Activated T-helper 17 cell treated with anti-CD3 and anti-CD28 coated beads, Interleukin-2, amount 50 U/mL, for 72 hours (primary cell): ENCODE results near the gene SKI. TPM values are rescaled to one million over a fixed set of nuclear protein-coding genes. Genes with fewer than 3 reads are reported as not detected.

Experiments used
- ATAC-seq: fragments of 150-1000 bp; cut with Tn5 transposase; replicated peaks from 2 replicates; pipeline ENCODE4 v1.10.0; 2021; ENCODE audit warnings: mild to moderate bottlenecking, moderate library complexity
- H3K27ac Mint-ChIP-seq: one replicate; pipeline ENCODE4 v1.8.0; 2022; ENCODE audit warnings: mixed read lengths
- H3K27me3 Mint-ChIP-seq: one replicate; pipeline ENCODE4 v1.8.0; 2022; ENCODE audit warnings: mixed read lengths
- H3K36me3 Mint-ChIP-seq: one replicate; pipeline ENCODE4 v1.8.0; 2022; ENCODE audit warnings: low read depth, mild to moderate bottlenecking, mixed read lengths
- H3K4me1 Mint-ChIP-seq: one replicate; pipeline ENCODE4 v1.8.0; 2022; ENCODE audit warnings: mixed read lengths
- H3K4me3 Mint-ChIP-seq: one replicate; pipeline ENCODE4 v1.8.0; 2022; ENCODE audit warnings: mild to moderate bottlenecking, mixed read lengths
- H3K9me3 Mint-ChIP-seq: one replicate; pipeline ENCODE4 v1.8.0; 2022; ENCODE audit warnings: mixed read lengths
- total RNA-seq, 2 donors: library from RNA; stranded (reverse); gene quantifications; one replicate each; pipeline ENCODE4 v1.2.3, GENCODE V29; 2022

Gene SKI
- total RNA-seq, 2 donors from 2014 or later = 39.5 to 52.1 TPM

DNA sequence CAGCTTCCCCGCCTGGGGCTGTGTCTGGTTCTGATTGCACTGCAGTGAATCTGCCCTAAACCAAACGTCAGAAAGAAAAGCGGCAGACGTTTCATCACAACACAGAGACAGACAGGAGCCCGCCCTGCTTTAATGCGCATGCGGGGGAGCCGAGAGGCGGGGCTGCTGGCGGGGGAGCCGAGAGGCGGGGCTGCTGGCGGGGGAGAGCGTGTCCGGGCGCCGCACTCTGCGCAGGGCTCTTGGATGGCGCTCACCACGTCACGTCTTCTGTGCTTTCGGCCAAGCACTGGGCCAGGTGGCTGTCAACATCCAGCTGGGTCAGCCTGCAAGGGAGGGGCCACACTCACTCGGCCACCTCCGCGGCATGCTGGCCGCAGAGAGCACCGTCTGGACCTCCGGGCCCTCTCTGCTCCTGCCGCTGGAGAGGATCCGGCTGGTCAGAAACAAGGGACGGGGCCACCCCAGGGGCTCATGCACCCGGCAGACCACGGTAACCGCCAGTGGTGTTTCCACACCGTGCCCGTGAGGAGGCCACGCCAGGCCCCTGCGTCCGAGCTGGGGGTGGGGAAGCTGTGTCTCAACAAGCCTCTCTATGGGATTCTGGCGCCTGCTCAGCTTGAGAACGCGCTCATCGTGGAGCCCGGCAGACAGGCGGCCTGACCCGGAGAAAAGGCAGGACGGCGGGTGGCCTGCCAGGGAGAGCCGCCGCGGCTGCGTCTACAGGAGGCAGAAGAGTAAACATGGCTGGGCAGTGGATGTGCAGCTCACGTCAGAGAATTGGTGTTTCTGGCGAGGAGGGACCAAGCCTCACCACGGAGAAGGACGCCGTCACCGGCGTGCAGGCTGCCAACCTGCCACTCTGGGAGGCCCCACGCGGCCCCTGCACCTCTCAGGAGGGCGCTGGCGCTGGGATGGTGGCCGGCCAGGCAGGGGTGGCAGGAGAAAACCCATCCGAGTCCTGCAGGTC is 38.4 kb upstream of the SKI start:
- ATAC-seq = peak; percentile 97
- Mint-ChIP-seq H3K27me3 (no peaks in the 10 kb centered on the region), H3K4me3 (peak overlapping the region; percentile 73), H3K4me1 (no peaks in the 10 kb centered on the region), H3K36me3 (peaks cover 10% of the 10 kb centered on the region), H3K27ac (peak overlapping the region; percentile 62), H3K9me3 (no peaks in the 10 kb centered on the region)

DNA sequence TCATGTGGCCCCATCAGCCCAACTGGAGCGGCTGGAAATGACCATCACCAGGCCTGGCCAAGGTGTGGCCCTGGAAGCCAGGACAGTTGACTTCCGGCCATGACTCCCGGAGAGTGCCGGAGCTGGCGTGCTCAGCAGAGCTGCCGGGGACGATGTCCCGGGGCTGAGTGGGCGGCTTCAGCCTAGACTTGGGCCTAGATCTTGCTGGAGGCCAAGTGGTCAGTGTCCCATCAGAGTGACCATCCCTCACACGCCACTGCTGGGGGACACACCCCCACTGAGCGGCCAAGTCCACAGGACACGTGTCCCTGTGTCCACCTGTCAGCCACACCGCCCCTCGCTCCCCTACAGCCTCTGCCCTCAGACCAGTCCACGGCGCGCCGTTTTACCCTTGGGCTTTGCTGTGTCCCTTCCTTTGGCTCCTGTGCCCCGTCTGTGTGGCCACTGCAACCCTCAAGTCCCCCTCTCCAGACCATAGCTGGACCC is 37.6 kb upstream of the SKI start:
- ATAC-seq = no peak
- Mint-ChIP-seq H3K27me3 (no peaks in the 10 kb centered on the region), H3K9me3 (no peaks in the 10 kb centered on the region), H3K4me1 (no peaks in the 10 kb centered on the region), H3K36me3 (peaks cover 6% of the 10 kb centered on the region), H3K27ac (no peak overlapping the region), H3K4me3 (peak overlapping the region; percentile 73)

DNA sequence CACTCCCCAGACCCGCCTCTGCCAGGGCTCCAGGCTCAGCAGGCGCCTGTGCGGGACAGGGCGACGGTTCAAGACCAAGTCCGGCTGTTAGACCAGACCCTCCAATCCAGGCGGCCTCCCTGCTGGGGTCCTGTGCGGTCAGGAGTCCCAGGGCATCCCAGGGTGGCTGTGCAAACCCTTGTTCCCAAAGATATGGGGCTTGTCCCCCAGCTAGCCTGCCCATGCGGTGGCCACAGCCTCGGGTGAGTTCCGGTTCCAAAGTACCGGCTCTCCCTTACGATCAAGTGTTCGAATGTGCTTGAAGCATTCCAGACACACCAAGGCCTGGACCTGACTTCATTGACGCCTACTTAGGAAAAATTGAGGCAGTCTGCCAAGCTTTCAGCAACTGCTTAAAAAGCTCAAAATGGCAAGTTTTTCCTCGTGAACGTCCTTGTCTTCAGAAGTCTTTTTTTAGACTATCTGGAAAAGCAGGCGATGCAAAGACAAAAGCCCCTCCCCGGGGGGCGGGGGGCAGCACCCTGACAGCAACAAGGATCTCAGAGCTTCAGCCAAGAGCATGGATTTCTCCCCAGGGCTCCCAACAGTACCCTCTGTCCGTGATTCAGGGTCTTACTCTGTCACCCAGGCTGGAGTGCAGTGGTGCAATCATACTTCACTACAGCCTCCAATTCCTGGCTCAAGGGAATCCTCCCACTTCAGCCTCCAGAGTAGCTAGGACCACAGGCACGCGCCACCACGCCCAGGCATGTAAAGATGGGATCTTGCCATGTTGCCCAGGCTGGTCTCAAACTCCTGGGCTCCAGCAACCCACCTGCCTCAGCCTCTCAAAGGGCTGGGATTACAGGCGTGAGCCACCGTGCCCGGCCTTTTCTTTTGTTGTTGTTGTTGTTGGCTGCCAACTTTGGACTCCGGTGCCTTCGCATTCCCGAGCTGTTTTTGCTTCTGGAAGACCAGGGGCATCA is 35.8 kb upstream of the SKI start:
- H3K36me3 Mint-ChIP-seq = no peaks in the 10 kb centered on the region
- H3K27me3 Mint-ChIP-seq = no peaks in the 10 kb centered on the region
- no peak overlapping the region for H3K27ac Mint-ChIP-seq
- ATAC-seq = no peak
- H3K4me1 Mint-ChIP-seq = no peaks in the 10 kb centered on the region
- peak overlapping the region; percentile 73 for H3K4me3 Mint-ChIP-seq
- H3K9me3 Mint-ChIP-seq = no peaks in the 10 kb centered on the region

DNA sequence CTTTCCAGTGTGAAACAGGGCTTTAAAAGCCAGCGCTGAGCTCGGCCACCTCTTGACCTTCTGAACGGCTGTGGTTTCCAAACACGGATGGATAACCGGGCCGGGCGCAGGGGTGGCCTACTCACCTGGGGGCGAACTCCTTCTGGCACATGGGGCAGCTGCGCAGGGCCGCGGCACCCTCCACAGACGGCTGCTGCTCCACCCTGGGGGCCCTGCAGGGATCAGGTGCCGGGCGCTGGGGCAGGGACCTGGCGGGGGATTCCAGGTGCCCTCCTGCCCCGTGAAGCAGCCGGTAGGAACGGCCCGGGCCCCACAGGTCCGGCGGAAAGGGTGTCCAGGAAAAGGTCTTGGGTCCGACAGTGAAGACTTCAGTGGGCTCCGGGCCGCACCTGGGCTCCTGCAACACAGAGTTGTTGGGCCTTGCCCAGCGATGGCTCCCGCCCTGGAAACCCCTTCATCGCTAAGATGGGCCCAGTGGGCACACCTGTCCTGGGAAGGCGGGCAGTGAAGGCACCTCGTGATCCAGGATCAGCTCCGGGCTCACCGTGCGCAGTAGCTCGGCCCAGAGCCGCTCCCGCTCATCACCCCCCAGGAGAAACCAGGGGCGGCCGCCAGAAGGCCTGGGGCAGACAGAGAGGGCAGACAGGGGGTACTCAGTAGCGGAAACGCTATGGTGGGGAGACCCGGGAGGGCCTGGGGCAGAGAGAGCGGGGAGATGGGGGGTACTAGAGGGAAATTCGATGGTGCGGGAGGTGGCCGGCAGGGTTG is 34.4 kb upstream of the SKI start:
- no peaks in the 10 kb centered on the region for H3K4me1 Mint-ChIP-seq
- H3K9me3 Mint-ChIP-seq = no peaks in the 10 kb centered on the region
- peak overlapping the region; percentile 54 for H3K27ac Mint-ChIP-seq
- ATAC-seq = no peak
- H3K4me3 Mint-ChIP-seq = peak overlapping the region; percentile 73
- no peaks in the 10 kb centered on the region for H3K36me3 Mint-ChIP-seq
- no peaks in the 10 kb centered on the region for H3K27me3 Mint-ChIP-seq

DNA sequence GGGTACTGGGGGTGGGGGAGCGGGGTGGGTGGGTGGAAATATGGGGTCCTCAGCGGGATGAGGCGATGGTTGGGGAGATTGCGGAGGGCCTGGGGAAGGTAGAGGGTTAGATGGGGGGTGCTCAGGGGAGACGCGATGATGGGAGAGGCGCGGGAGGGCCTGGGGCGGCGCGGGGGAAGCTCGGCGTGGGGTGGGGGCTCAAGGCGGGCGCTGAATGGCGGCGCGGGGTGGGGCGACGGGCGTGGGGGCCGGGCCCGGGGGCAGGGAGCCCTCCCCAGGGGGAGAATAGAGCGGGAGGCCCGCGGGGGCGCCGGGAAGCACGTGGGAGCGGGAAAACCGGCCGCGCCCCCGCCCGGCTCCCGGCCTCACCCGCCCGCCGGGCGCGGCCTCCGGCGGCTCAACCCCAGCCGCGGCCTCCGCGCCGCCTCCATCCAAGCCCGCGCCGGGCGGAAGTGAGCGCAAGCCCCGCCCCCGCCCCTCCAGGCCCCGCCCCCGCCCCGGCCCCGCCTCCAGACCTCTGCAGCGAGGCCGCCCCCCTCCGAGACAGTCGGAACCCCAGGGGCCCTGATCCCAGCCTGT is 33.7 kb upstream of the SKI start, which contains the start of gene FAAP20:
FAAP20 (minus strand) TSS at position 454 of the 579 bp plus-strand sequence; CDS start at position 431, 23 bp downstream.
- ATAC-seq = peak; percentile 60
- Mint-ChIP-seq H3K4me1 (peaks cover 2% of the 10 kb centered on the region), H3K27me3 (no peaks in the 10 kb centered on the region)

DNA sequence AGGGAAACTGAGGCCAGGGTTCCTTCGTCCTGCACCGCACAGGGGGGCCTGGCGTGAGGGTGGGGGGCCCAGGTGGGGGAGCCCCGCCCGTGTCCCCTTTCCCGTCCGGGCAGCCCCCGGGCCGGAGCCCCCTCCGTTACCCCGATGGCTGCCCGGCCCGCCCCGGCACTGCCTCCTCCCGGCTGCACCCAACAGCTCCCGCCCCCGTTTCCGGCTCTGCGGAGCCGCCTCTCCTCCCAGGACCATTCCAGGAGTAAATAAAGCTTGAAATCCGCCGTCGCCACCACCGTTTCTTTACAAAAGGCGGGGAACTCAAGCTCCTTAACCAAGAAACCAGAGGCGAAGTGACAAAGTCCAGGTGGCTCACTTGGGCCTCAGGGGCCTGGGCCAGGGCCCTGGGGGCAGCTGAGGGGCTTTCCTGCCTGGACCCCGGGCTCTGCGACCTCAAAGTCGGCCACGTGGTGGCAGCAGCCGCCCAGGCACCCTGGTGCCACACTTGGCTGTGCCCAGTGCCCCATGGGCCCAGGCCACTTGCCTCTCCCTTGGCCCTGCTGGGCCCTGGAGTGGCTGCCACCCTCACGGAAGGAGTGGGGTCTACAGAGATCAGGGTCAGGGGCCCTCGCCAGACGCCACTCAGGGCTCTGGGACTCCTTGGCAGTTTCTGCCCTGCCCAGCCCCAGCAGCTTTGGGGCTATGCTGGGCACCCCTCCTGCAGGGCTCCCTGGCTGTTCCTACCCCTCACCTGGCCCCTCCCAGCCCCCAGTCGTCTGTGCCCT is 33.0 kb upstream of the SKI start:
- peaks cover 4% of the 10 kb centered on the region for H3K4me1 Mint-ChIP-seq
- H3K9me3 Mint-ChIP-seq = no peaks in the 10 kb centered on the region
- peak overlapping the region; percentile 74 for H3K4me3 Mint-ChIP-seq
- peak overlapping the region; percentile 80 for H3K27ac Mint-ChIP-seq
- ATAC-seq = peak; percentile 75
- H3K27me3 Mint-ChIP-seq = no peaks in the 10 kb centered on the region
- H3K36me3 Mint-ChIP-seq = no peaks in the 10 kb centered on the region

More for the DNA sequence above, 33.7 kb upstream of the SKI start, which contains the start of gene FAAP20:
- peak within 1 kb of the TSS; percentile 80 for H3K27ac Mint-ChIP-seq
- no peaks in the 10 kb centered on the region for H3K9me3 Mint-ChIP-seq
- no peaks in the 10 kb centered on the region for H3K36me3 Mint-ChIP-seq
- peak within 1 kb of the TSS; percentile 74 for H3K4me3 Mint-ChIP-seq

DNA sequence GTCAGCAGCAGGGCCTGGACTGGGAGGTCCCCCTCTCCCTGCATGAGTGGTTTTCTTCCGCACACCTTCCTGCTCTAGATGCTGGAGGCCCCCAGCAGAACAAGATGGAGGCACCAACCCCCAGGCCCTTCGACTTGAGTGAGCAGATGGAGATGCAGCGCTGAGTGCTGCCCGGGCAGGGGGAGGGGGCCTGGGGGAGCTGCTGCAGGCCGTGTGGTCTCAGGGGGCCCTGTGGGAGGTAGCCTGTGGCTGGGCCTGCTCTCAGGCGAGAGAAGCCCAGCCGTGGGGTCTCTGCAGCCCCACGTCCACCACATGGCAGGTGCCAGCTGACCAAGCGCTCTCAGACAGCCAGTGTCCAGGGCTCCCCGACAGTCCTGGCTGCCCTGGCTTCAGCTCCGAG is 32.3 kb upstream of the SKI start:
- no peak overlapping the region for H3K27ac Mint-ChIP-seq
- no peaks in the 10 kb centered on the region for H3K36me3 Mint-ChIP-seq
- H3K27me3 Mint-ChIP-seq = no peaks in the 10 kb centered on the region
- H3K9me3 Mint-ChIP-seq = no peaks in the 10 kb centered on the region
- peaks cover 4% of the 10 kb centered on the region for H3K4me1 Mint-ChIP-seq
- ATAC-seq = no peak
- peak overlapping the region; percentile 74 for H3K4me3 Mint-ChIP-seq

DNA sequence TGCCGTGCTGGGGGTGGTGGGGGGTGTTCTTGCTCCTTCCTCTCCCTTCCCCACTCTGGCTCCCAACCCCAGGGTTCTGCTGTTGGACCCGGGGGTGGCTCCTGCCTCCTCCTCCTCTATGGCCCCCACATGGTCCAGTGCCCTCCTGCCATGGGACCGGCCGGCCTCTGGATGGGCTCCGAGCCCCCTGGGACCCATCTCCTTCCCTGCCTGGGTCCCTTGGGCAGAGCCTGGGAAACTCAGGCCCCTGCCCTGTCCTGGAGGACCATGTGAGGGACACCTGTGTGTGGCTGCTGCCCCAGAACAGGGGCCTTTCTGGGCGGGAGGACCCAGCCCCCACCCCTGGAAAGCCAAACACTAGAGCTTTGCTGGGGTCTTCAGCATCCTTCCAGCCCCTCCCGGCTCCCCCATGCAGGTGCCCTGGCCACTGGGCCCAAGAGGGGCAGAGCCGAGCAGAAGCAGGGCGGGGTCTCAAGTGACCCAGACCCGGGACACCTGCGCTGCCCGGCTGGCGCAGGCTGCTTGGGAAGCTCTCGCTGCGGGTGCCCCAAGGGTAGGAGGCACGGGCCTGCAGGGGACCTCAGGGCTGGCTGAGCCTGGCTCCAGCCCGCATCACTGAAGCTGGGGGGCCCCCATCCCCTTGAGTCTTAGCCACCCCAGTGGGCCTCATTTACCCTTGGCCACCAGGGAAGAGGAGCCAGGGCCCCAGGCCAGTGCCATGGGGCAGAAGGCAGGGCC is 31.0 kb upstream of the SKI start:
- Mint-ChIP-seq H3K36me3 (no peaks in the 10 kb centered on the region), H3K27ac (no peak overlapping the region), H3K4me3 (no peak overlapping the region), H3K27me3 (no peaks in the 10 kb centered on the region), H3K4me1 (peaks cover 4% of the 10 kb centered on the region), H3K9me3 (no peaks in the 10 kb centered on the region)
- ATAC-seq = no peak

DNA sequence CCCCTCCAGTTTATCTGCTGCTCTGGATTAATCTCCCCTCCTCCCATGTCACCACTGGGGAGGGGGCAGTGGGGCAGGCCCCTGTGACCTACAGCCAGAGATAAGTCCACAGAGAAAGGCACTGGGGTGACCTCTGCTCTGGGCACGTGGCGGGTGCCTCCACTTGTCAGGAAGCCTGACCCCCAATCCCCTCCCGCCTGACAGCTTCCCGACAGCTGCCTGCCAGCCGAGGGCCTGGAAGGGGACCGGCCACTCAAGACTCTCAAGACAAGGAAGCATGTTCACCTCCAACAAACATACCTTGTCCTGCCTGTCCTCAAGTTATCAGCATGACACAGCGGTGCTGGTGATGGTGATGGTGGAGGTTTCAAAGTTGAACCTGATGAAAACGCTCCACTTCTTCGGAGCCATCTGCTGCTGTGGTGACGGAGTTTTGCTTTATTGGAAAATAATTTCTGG is 30.4 kb upstream of the SKI start:
- Mint-ChIP-seq H3K4me3 (no peak overlapping the region), H3K27ac (no peak overlapping the region), H3K27me3 (no peaks in the 10 kb centered on the region)

DNA sequence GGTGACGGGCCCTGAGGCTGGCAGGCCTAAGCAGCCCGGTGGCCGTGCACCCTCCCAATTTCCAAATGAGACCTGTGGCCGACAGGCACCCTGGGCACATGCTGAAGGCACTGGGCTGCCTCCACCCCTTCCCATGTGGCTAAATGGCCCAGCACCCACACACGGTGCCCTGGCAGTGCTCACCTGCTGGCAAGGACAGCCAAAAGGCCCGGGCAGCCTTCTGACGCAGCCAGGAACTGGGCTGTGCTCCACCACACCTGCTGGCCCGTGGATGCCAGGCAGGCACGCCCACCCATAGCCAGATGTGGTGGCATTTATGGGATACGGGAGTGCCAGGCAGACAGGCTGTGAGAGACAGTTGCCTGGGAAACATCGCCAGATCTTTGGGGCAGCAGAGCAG is 29.5 kb upstream of the SKI start:
- no peaks in the 10 kb centered on the region for H3K27me3 Mint-ChIP-seq
- H3K4me1 Mint-ChIP-seq = peaks cover 4% of the 10 kb centered on the region
- peak overlapping the region; percentile 95 for H3K4me3 Mint-ChIP-seq
- H3K36me3 Mint-ChIP-seq = no peaks in the 10 kb centered on the region
- no peaks in the 10 kb centered on the region for H3K9me3 Mint-ChIP-seq
- H3K27ac Mint-ChIP-seq = peak overlapping the region; percentile 94
- no peak for ATAC-seq

More for the DNA sequence above, 30.4 kb upstream of the SKI start:
- no peak for ATAC-seq
- no peaks in the 10 kb centered on the region for H3K36me3 Mint-ChIP-seq
- H3K9me3 Mint-ChIP-seq = no peaks in the 10 kb centered on the region
- H3K4me1 Mint-ChIP-seq = peaks cover 4% of the 10 kb centered on the region

DNA sequence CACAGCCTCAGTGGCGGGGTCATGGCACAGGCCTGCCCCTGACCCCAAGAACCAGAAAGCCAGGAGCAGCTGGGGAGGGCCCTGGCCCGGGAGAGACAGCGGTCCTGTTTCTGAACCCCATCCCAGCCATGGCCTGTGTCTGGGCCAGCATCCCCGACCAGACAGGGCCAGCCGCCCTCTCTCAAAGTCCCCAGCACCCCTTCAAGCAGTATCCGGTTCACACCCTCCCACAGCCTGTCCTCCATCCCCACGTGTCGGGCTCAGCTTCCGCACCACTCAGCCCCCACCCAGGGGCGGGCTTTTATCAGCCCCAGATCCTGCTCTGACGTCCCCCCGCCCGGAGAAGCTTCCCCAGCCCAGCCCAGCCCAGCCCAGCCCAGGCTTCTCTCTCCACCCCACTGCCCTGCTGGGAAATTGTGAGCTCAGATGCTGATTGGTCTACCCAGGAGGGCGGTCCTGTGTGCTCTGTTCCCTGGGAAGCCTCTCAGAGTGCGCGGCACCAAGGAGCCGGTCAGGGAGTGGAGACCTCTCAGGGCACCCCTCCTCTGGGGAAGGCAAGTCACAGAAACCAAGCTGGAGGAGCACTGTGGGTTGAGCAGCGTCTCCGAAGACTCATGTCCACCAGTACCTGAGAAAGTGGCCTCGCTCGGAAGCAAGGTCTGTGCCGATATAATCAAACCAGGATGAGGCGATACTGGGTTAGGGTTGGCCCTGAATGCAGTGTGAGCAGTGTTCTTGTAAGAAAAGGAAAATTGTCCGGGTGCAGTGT is 28.9 kb upstream of the SKI start:
- Mint-ChIP-seq H3K4me3 (peak overlapping the region; percentile 95), H3K27ac (peak overlapping the region; percentile 94), H3K36me3 (no peaks in the 10 kb centered on the region), H3K27me3 (no peaks in the 10 kb centered on the region), H3K9me3 (no peaks in the 10 kb centered on the region), H3K4me1 (peaks cover 4% of the 10 kb centered on the region)
- ATAC-seq = peak; percentile 82
